ENCODE data around the gene IFT172.
"Not testable (repeated sequence)": the region's sequence is repeated elsewhere in the genome, so short reads cannot be mapped to it uniquely, and the experiment has no call there.

Gene IFT172

GRCh38 chr2:27425039-27425438, 64.5 kb downstream of the IFT172 start:
- not testable (repeated sequence) for DNase-seq

- no peak for DNase-seq
Observed at GRCh38 chr2:27422958-27423357, 66.6 kb downstream of the IFT172 start.

GRCh38 chr2:27421660-27422250, 67.8 kb downstream of the IFT172 start:
- no peak for DNase-seq

GRCh38 chr2:27420996-27421395, 68.5 kb downstream of the IFT172 start:
- DNase-seq = no peak

- DNase-seq = no peak
Observed at GRCh38 chr2:27416151-27416550, 73.4 kb downstream of the IFT172 start.

- no peak for DNase-seq
Observed at GRCh38 chr2:27412419-27413152, 77.0 kb downstream of the IFT172 start.

- peak; percentile 96 for DNase-seq
Observed at GRCh38 chr2:27409321-27410073, 80.0 kb downstream of the IFT172 start, which contains the start of gene PPM1G. PPM1G (minus strand) TSS chr2:27409591; CDS start chr2:27409422, 169 bp downstream.

GRCh38 chr2:27408601-27409320, 80.8 kb downstream of the IFT172 start:
- peak in 1 of 2 donors; percentile 23 for DNase-seq

- no peak for DNase-seq
Observed at GRCh38 chr2:27407798-27408491, 81.6 kb downstream of the IFT172 start.

GRCh38 chr2:27400348-27401135, 89.0 kb downstream of the IFT172 start:
- no peak for DNase-seq

- DNase-seq = no peak
Observed at GRCh38 chr2:27398962-27399361, 90.6 kb downstream of the IFT172 start.

All from activated CD4-positive, alpha-beta T cell treated with anti-CD3 and anti-CD28 coated beads for 4 hours (primary cell).